ENCODE data around the gene VDAC1.
"Not testable (repeated sequence)": the region's sequence is repeated elsewhere in the genome, so short reads cannot be mapped to it uniquely, and the experiment has no call there.

Gene VDAC1

DNA sequence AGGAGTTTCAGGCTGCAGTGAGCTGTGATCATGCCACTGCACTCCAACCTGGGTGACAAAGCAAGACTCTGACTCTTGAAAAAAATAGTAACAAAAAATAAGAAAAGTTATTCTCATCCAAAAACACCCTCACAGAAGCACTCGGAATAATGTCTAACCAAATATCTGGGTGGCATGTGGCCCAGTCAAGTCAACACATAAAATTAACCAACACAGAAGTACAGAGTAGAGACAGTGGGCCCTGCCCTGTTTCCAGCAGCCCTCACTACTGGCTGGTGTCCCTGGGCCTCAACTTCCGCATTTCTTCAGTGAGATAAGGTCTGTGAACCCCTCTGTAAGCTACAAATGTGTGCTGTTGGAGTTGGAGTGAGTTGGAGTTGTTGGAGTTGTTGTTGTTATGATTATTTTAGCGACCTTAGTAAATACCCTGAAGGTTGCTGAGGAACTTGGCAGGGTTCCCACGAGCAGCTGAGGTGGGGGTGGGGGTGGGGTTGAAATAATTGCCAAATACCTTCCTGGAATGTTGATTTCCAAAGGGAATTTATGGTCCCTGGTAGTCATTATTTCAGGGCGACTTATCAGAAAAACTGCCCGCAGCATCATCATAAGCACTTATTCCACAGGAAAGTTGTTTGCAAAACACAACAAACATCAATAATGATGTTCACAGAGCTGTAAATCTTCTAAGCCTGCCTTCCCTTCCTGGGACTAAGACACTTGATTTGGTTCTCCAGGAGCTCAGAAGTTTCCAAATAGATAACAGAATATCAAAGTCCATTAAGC, 66.5 kb downstream of the VDAC1 start:
- DNase-seq = no peak

- not testable (repeated sequence) for DNase-seq
These were observed 67.1 kb downstream of the VDAC1 start for GRCh38 chr5:133937628-133938027.

- no peak for DNase-seq
These were observed 68.1 kb downstream of the VDAC1 start for GRCh38 chr5:133936651-133937015.

DNA sequence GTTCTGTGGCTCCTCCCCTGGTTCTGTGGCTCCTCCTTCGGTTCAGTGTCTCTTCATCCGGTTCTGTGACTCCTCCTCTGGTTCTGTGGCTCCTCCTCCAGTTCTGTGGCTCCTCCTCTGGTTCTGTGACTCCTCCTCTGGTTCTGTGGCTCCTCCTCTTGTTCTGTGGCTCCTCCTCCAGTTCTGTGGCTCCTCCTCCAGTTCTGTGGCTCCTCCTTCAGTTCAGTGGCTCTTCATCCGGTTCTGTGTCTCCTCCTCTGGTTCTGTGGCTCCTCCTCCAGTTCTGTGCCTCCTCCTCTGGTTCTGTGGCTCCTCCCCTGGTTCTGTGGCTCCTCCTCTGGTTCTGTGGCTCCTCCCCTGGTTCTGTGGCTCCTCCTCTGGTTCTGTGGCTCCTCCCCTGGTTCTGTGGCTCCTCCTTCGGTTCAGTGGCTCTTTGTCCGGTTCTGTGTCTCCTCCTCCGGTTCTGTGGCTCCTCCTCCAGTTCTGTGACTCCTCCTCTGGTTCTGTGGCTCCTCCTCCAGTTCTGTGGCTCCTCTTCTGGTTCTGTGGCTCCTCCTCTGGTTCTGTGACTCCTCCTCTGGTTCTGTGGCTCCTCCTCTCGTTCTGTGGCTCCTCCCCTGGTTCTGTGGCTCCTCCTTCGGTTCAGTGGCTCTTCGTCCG, 68.7 kb downstream of the VDAC1 start:
- DNase-seq = not testable (repeated sequence)

DNA sequence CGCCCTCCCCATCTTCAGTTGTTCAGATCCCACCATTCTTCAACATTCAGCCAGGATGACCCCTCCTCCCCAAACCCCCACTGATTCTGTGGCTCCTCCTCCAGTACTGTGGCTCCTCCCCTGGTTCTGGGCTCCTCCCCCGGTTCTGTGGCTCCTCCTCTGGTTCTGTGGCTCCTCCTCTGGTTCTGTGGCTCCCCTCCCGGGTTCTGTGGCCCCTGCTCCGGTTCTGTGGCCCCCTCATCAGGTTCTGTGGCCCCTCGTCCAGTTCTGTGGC, 69.2 kb downstream of the VDAC1 start:
- no peak for DNase-seq

GRCh38 chr5:133934822-133935666, 69.7 kb downstream of the VDAC1 start:
- DNase-seq = no peak

DNA sequence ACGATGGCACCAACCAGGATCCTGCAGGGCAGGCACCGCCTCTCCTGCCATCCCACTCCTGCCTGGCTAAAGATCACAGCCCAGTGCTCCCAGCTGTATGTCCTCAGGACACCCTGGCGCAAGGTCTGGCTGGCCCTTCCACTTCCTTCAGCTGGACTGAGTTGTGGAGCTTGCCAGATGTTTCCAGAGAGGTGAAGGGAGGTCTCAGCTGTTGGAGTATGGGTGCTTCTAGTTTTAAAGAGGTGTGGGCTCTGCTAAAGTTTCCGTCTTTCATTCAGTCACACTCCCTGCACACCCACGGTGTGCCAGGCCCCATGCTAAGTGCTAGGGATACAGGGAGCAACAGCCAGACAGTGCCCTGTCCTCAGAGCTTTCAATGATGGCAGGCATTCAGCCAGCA, 70.5 kb downstream of the VDAC1 start:
- DNase-seq = no peak

DNA sequence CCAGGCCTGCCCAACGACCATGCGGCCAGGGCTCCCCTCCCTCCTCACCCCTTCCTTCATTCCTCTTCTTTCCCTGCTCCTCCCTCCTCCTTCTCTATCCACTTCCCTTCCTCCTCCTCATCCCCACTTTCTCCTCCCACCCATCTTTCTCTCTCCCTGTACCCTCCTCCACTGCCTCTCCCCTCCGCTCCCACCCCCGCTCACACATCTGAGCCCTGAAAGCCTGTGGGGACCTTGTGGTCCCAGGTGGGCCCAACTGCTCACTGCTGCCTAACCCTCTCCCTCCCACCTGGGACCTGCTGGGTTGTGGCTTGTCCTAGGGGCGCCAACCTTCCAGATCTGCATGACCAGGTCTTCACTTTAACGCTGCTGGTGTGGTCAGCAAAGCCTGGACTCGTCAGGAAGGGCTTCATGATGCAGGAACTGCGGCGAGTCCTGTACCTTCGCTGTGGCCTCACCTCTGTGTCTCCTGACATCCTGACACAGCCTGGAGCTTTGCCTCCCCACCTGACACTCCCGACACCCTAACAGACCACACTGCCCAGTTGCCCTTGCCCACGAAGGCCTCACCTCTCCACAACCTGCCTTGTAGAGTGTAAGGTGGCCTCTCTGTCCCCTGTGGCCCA, 71.0 kb downstream of the VDAC1 start:
- DNase-seq = no peak

DNA sequence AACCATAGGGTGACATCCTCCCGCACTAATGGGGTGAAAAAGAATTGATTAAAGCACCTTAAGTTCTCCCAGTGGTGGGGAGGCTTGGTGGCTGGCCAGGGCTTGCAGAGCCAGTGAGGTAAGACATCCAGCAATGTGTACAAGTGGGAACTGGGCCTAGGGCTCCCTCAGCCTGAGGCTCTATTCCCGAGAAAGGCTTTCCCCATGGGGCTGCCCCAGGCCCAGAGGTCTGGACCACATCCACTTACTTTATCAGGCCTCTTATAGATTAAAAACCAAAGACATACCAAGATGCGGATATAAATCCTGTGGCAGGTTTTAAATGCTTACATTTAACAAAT, 71.6 kb downstream of the VDAC1 start:
- no peak for DNase-seq

DNA sequence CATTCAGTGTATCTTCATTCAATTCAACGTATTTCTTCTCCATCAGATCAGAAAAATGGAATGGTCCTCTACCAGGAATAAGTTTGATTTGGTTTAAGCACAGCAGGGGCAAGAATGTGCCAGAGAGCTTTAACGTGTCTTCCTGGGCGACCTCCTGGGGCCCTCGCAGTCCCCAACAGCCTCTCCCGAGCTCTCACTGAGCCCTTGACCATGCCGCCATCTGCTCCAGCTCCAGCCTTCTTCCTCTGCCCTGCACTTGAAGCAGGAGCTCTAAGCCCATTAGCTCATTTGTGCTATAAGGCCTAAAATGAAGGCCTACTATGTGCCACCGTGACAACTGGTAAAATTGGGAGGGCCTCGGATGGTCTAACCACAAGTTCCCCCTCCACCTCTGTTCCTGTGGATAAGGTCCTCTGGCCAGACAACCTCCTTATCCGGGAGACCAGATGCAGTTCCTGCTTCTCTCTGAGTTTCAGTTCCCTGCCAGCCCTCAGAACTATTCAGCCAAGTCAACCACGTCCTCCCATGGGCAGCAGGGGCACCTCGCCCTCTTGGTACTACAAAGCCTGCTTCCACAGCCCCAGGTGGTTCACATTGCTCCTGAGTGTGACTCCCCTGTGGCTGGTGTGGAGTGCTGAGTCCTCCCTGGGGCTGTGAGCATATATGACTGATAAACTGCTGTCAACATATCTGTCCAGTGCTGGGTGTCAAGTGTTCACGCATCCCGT, 72.2 kb downstream of the VDAC1 start:
- DNase-seq = no peak

GRCh38 chr5:133931546-133931945, 73.2 kb downstream of the VDAC1 start:
- DNase-seq = no peak

DNA sequence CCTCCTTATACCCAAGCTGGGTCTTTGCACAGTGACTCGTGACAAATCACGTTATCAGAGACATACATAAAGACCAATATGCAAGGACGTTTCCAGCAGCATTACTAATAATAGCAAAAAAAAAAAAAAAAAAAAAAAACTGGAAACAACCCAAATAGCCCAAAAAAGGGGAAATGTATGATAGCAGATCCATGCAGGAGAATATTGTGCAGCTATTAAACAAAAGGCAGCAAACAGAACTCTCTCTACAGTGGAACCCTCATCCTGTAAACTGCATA, 74.0 kb downstream of the VDAC1 start:
- DNase-seq = no peak

DNA sequence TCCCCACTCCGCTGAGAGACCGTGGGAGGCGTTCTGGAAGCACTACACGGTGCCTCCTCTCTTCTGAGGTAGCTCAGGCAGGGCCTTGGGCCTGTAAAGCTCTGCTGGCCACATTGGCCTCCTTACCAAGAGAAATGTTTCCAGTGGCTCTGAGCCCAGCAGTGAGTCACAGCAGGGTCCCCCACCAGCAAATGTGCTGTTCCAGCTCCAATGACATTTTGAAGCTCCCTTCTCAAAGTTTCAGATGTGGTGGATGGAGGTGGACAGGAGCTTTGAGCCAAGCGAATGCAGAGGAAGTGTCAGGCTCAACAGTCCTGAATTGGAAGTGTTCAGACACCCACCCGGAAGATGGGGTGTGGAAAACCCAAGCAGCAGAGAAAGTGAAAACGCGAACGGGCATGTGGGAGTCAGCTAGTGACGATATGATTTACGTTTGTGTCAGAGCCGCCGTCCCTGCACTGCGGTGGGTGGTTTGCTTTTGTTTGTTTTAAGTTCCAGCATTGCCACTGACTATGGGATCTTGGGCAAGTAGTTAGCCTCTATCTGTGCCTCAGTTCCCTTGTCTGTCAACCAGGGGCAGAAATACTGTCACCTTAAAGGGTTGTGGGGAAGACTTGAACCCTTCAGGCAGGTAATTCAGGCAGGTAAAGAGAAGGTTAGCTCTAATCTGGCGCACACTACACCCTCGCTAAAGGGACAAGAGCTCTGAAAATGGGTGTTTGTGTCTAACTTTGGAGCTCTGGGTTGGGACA, 74.5 kb downstream of the VDAC1 start:
- DNase-seq = peak; percentile 85

DNA sequence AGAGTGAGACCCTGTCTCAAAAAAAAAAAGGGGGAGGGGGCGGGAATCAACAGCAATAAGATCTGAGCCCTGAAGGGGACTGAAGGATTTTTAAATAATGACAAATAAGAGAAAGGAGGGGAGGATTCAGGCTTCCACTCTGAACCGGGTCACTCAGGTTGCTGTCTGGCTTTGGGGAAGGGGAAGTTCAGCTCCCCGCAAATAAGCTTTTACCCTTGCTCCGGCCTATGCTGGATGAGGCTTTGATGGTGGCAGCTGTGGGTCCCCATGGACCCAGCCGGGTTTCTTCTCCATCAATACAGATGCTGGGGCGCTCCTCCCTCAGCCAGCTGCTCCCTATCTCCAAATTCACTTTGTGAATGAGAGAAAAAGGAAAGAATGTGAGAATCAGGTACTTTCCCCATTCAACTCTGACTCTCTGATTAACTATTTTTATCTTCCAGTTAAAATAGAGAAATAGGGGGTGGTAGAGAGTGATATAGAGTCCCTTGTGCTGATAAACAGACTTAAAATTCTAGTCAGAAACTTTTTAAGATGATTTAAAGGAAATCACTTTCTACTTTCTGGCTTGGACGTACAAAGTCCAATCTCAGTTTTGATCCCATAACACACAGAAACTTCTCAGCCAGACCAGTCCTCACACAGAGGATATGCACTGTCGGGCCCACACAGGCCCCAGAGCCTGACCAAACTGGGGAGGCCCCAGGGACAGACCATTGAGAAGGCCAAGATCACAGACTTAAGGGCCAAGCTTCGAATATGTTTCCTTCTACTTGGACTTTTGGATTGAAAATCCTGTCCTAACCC, 76.0 kb downstream of the VDAC1 start:
- DNase-seq = no peak

DNA sequence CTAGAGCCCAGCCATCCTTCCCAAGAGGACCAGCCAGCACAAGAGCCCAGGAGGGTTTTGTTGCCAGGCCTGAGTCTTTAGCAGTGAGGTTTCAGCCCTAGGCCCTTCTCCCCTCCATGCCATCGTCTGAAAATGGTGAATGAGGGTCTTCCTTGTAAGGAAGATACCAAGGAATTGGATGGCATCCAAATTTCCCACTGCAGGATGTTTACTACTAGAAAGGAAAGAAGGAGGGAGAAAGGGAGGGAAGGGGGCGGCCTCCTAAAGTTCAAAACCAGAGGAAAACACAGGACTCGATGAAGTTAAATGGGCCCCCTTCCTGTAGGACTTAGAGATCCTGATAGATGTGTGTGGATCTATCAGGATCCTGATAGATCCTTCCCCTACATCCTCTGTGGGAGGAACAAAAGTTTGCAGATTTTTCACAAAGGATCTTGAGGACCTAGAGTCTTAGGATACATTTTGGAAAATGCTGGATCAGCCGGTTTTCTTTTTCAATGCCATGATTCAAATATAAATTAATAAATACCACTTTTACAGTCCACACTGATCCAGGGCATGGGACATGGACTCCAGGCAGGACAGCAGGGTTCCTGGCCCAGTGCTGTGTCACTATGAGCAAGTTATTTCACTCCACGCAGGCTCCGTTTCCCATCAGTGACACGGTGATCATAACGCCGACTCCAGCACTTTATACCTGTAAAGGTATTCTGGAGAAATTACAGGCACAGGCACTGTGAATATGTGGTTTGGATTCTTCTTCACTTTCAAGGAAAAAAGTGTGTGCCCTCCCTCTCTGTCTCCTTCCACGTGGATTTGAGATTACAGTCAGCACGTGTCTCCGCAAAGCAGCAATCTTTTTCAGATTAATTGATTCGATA, 77.2 kb downstream of the VDAC1 start:
- no peak for DNase-seq

GRCh38 chr5:133926489-133927299, 78.1 kb downstream of the VDAC1 start:
- DNase-seq = no peak

GRCh38 chr5:133925866-133926488, 78.8 kb downstream of the VDAC1 start:
- no peak for DNase-seq

- DNase-seq = no peak
These were observed 79.5 kb downstream of the VDAC1 start for GRCh38 chr5:133925269-133925668.
